Fibroblast of skin of scalp (primary cell): Measurements from ENCODE around the gene PANK1. TPM values are rescaled to one million over a fixed set of nuclear protein-coding genes. Genes with fewer than 3 reads are reported as not detected.

ENCODE experiments used
- DNase-seq: peaks from one replicate; pipeline ENCODE4 v3.0.0-alpha.2; 2013
- polyA plus RNA-seq, 2 experiments: library from polyadenylated mRNA; unstranded; fragments of 120-200 nt; gene quantifications; one replicate each; pipeline ENCODE4 v1.2.1, GENCODE V29; 2013; ENCODE audit not compliant: insufficient read length in 2 of 2

Gene PANK1
- 3.8 TPM for polyA plus RNA-seq (2013, experiment 1 of 2; ENCODE audit: insufficient read length)
- polyA plus RNA-seq (2013, experiment 2 of 2; ENCODE audit: insufficient read length), result 4.2 TPM

GRCh38 chr10:89644967-89645741 lies at the start of gene PANK1:
PANK1 (minus strand) TSS chr10:89645242; CDS start chr10:89644891, 351 bp downstream.
- DNase-seq, result peak; percentile 77

- DNase-seq, result no peak
Measured at GRCh38 chr10:89693176-89693575, 48.1 kb upstream of the PANK1 start.

GRCh38 chr10:89692416-89692815 lies 47.4 kb upstream of the PANK1 start:
- DNase-seq, result no peak

GRCh38 chr10:89690027-89690426 lies 45.0 kb upstream of the PANK1 start:
- DNase-seq, result no peak

GRCh38 chr10:89685936-89686335 lies 40.9 kb upstream of the PANK1 start:
- DNase-seq, result no peak

GRCh38 chr10:89684604-89685003 lies 39.6 kb upstream of the PANK1 start:
- peak; percentile 33 for DNase-seq

GRCh38 chr10:89683883-89684282 lies 38.8 kb upstream of the PANK1 start:
- no peak for DNase-seq

- no peak for DNase-seq
Measured at GRCh38 chr10:89679986-89680385, 34.9 kb upstream of the PANK1 start.

GRCh38 chr10:89677341-89677740 lies 32.3 kb upstream of the PANK1 start:
- DNase-seq, result no peak

- peak; percentile 19 for DNase-seq
Measured at GRCh38 chr10:89670926-89671325, 25.9 kb upstream of the PANK1 start.

- no peak for DNase-seq
Measured at GRCh38 chr10:89669985-89670384, 24.9 kb upstream of the PANK1 start.

- no peak for DNase-seq
Measured at GRCh38 chr10:89668386-89669071, 23.5 kb upstream of the PANK1 start.

- DNase-seq, result no peak
Measured at GRCh38 chr10:89666138-89666537, 21.1 kb upstream of the PANK1 start.

- no peak for DNase-seq
Measured at GRCh38 chr10:89665302-89665701, 20.3 kb upstream of the PANK1 start.

GRCh38 chr10:89664203-89664602 lies 19.2 kb upstream of the PANK1 start:
- DNase-seq, result no peak

GRCh38 chr10:89663144-89663543 lies 18.1 kb upstream of the PANK1 start:
- no peak for DNase-seq

- DNase-seq, result no peak
Measured at GRCh38 chr10:89662596-89662995, 17.6 kb upstream of the PANK1 start.

GRCh38 chr10:89659143-89660131 lies 14.4 kb upstream of the PANK1 start:
- peak; percentile 88 for DNase-seq

- DNase-seq, result no peak
Measured at GRCh38 chr10:89657302-89657701, 12.3 kb upstream of the PANK1 start.

GRCh38 chr10:89655722-89656121 lies 10.7 kb upstream of the PANK1 start:
- no peak for DNase-seq

GRCh38 chr10:89653410-89653869 lies 8.4 kb upstream of the PANK1 start:
- DNase-seq, result peak; percentile 48

- no peak for DNase-seq
Measured at GRCh38 chr10:89652806-89653370, 7.8 kb upstream of the PANK1 start.
